Measurements from ENCODE around the gene SRMS.

DNA sequence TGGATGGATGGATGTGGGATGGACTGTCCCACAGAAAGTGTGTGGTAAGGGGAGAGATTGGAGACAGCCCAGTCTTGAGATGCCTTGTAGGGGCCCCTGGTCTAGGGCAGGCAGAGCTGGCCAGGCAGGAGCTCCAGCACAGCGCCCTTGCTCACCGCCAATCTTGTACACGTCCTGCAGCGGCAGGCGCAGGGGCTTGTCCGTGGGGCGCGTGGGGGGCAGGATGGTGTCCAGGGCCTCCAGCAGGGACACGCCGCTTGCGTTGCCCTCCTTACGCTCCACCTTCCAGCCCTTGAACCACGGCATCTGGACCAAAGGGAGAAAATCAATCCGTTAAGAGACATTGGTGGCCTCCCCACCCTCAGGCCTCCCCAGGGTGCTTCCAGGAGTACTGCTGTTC, 54.6 kb downstream of the SRMS start:
- no peak for TF ChIP-seq TAF1 (IDR thresholded peaks at IDR 0.05; ENCODE audit: low read depth)
- TF ChIP-seq RAD21 (conservative IDR thresholded peaks at IDR 0.05): no peak
- TF ChIP-seq, protein P1, sequence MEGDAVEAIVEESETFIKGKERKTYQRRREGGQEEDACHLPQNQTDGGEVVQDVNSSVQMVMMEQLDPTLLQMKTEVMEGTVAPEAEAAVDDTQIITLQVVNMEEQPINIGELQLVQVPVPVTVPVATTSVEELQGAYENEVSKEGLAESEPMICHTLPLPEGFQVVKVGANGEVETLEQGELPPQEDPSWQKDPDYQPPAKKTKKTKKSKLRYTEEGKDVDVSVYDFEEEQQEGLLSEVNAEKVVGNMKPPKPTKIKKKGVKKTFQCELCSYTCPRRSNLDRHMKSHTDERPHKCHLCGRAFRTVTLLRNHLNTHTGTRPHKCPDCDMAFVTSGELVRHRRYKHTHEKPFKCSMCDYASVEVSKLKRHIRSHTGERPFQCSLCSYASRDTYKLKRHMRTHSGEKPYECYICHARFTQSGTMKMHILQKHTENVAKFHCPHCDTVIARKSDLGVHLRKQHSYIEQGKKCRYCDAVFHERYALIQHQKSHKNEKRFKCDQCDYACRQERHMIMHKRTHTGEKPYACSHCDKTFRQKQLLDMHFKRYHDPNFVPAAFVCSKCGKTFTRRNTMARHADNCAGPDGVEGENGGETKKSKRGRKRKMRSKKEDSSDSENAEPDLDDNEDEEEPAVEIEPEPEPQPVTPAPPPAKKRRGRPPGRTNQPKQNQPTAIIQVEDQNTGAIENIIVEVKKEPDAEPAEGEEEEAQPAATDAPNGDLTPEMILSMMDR (IDR thresholded peaks at IDR 0.05; ENCODE audit: poor library complexity, severe bottlenecking): no peak
- TF ChIP-seq EP300 (conservative IDR thresholded peaks at IDR 0.05; ENCODE audit: poor library complexity, severe bottlenecking): no peak
- no peak for TF ChIP-seq POLR2AphosphoS5 (IDR thresholded peaks at IDR 0.05)
- TF ChIP-seq SMC3 (conservative IDR thresholded peaks at IDR 0.05; ENCODE audit: poor library complexity): no peak
- TF ChIP-seq EZH2 (IDR thresholded peaks at IDR 0.05; ENCODE audit: borderline replicate concordance, insufficient read depth, low read length, poor library complexity, severe bottlenecking): no peak
- no peak for TF ChIP-seq MXI1 (conservative IDR thresholded peaks at IDR 0.05; ENCODE audit: poor library complexity, severe bottlenecking)

Measured in neural cell (in vitro differentiated cells).